Liver (tissue), 9 donors: Measurements from ENCODE around the gene C1QL4. TPM values are rescaled to one million over a fixed set of nuclear protein-coding genes. Genes with fewer than 3 reads are reported as not detected.

Source experiments
- DNase-seq: peaks from one replicate; pipeline ENCODE4 v3.0.0-alpha.2; 2017; ENCODE audit warnings: low spot score
- H3K27ac ChIP-seq, 2 donors: one replicate each; pipeline ENCODE4 v1.7.0; 2013; ENCODE audit warnings: inconsistent platforms in 2 of 2, low read length in 2 of 2, control low read depth in 1 of 2, low read depth in 1 of 2, mild to moderate bottlenecking in 1 of 2
- H3K27me3 ChIP-seq, 4 donors: one replicate each; pipeline versions ENCODE4 v1.6.1 to v1.7.0; 2013; ENCODE audit warnings: low read length in 3 of 4, inconsistent platforms in 1 of 4, mild to moderate bottlenecking in 1 of 4, moderate library complexity in 1 of 4; ENCODE audit not compliant: control insufficient read depth in 4 of 4, insufficient read depth in 4 of 4
- H3K36me3 ChIP-seq, 4 donors: one replicate each; pipeline versions ENCODE4 v1.6.1 to v1.7.0; 2013; ENCODE audit warnings: low read length in 3 of 4, mild to moderate bottlenecking in 3 of 4, low read depth in 1 of 4, moderate library complexity in 1 of 4; ENCODE audit not compliant: control insufficient read depth in 4 of 4, insufficient read depth in 3 of 4
- H3K4me1 ChIP-seq, 4 donors: one replicate each; pipeline versions ENCODE4 v1.6.1 to v1.7.0; 2013; ENCODE audit warnings: low read length in 3 of 4, mild to moderate bottlenecking in 3 of 4, moderate library complexity in 1 of 4; ENCODE audit not compliant: control insufficient read depth in 4 of 4, insufficient read depth in 4 of 4
- H3K4me3 ChIP-seq, 3 donors: one replicate each; pipeline versions ENCODE4 v1.6.1 to v1.7.0; 2013; ENCODE audit warnings: low read length in 3 of 3, control low read depth in 1 of 3, low read depth in 1 of 3, mild to moderate bottlenecking in 1 of 3
- H3K9ac ChIP-seq, 2 donors: one replicate each; pipeline ENCODE4 v1.7.0; 2013; ENCODE audit warnings: low read length in 2 of 2, mild to moderate bottlenecking in 2 of 2, moderate library complexity in 2 of 2, control low read depth in 1 of 2, low read depth in 1 of 2
- H3K9me3 ChIP-seq, 4 donors: one replicate each; pipeline versions ENCODE4 v1.6.1 to v1.7.0; 2013; ENCODE audit warnings: low read length in 3 of 4; ENCODE audit not compliant: control insufficient read depth in 4 of 4
- EGR1 ChIP-seq, 2 donors: IDR thresholded peaks; 2 replicates each; pipeline ENCODE4 v1.6.1; 2016 to 2018; ENCODE audit warnings: antibody characterized with exemption in 2 of 2, low read depth in 2 of 2
- FOXA1 ChIP-seq: IDR thresholded peaks from 2 replicates; pipeline ENCODE4 v1.6.1; 2016; ENCODE audit warnings: antibody characterized with exemption
- FOXA2 ChIP-seq: IDR thresholded peaks from 2 replicates; pipeline ENCODE4 v1.6.1; 2016; ENCODE audit warnings: antibody characterized with exemption
- GABPA ChIP-seq, 2 donors: IDR thresholded peaks in 1 of 2; conservative IDR thresholded peaks in 1 of 2; 2 replicates each; pipeline ENCODE4 v1.6.1; 2016; ENCODE audit warnings: antibody characterized with exemption in 2 of 2, mild to moderate bottlenecking in 1 of 2, moderate library complexity in 1 of 2
- HNF4A ChIP-seq, 2 donors: conservative IDR thresholded peaks; 2 replicates each; pipeline ENCODE4 v1.6.1; 2016; ENCODE audit warnings: antibody characterized with exemption in 2 of 2, mild to moderate bottlenecking in 2 of 2
- HNF4G ChIP-seq: IDR thresholded peaks from 2 replicates; pipeline ENCODE4 v1.6.1; 2016; ENCODE audit warnings: antibody characterized with exemption
- JUND ChIP-seq, 2 donors: IDR thresholded peaks; 2 replicates each; pipeline ENCODE4 v1.6.1; 2016; ENCODE audit warnings: antibody characterized with exemption in 2 of 2
- NR2F2 ChIP-seq: IDR thresholded peaks from 2 replicates; pipeline ENCODE4 v1.6.1; 2016; ENCODE audit warnings: antibody characterized with exemption
- RAD21 ChIP-seq, 2 donors: IDR thresholded peaks; 2 replicates each; pipeline ENCODE4 v1.6.1; 2016; ENCODE audit warnings: antibody characterized with exemption in 2 of 2, mild to moderate bottlenecking in 2 of 2
- RXRA ChIP-seq, 2 donors: IDR thresholded peaks; 2 replicates each; pipeline ENCODE4 v1.6.1; 2017 to 2018; ENCODE audit warnings: antibody characterized with exemption in 2 of 2, mild to moderate bottlenecking in 1 of 2
- TAF1 ChIP-seq: conservative IDR thresholded peaks from 2 replicates; pipeline ENCODE4 v1.6.1; 2016; ENCODE audit warnings: antibody characterized with exemption, mild to moderate bottlenecking
- YY1 ChIP-seq: IDR thresholded peaks from 2 replicates; pipeline ENCODE4 v1.6.1; 2016; ENCODE audit warnings: antibody characterized with exemption, mild to moderate bottlenecking
- WGBS: extraction: QIAGEN DNeasy Blood & Tissue Kit; methylation state at CpG from one replicate; pipeline ENCODE4 v1.1.7; 2013; 5-methylcytosine and 5-hydroxymethylcytosine counted together
- polyA plus RNA-seq, 2 donors: library from polyadenylated mRNA; stranded (reverse) in 1 of 2; unstranded in 1 of 2; fragments of 200-250 nt in 1 of 2; fragments of >200 nt in 1 of 2; fragmentation: Nextera tagmentation in 1 of 2; extraction: Ambion mirVana in 1 of 2; gene quantifications; one replicate each; pipeline versions ENCODE4 v1.2.1 to v1.2.3, GENCODE V29; 2013 to 2015
- total RNA-seq, 2 donors: library from RNA; depleted of rRNA; stranded (reverse); fragments of >200 nt; gene quantifications; one replicate each; pipeline ENCODE4 v1.2.3, GENCODE V29; 2014
- TF ChIP-seq, protein P1 (sequence below): fragments of 150-350 bp; IDR thresholded peaks from 2 replicates; pipeline ENCODE4 v1.5.1; 2017; ENCODE audit warnings: improper control_type of control experiment, low read depth, low read length; ENCODE audit not compliant: missing input control
- TF ChIP-seq, protein P2 (sequence below): IDR thresholded peaks from 2 replicates; pipeline ENCODE4 v1.6.1; 2016; ENCODE audit warnings: antibody characterized with exemption
- TF ChIP-seq, protein P3 (sequence below): IDR thresholded peaks from 2 replicates; pipeline ENCODE4 v1.6.1; 2016; ENCODE audit warnings: antibody characterized with exemption
- TF ChIP-seq, protein P4 (sequence below): IDR thresholded peaks from 2 replicates; pipeline ENCODE4 v1.6.1; 2016; ENCODE audit warnings: antibody characterized with exemption, mild to moderate bottlenecking
- TF ChIP-seq, protein P5 (sequence below): IDR thresholded peaks from 2 replicates; pipeline ENCODE4 v1.6.1; 2016; ENCODE audit warnings: antibody characterized with exemption
- donor health status: healthy.
- donor health status: healthy.
- donor health status: healthy.
- donor health status: healthy.
- donor health status: healthy.

Gene C1QL4
- total and polyA plus RNA-seq, 4 donors, result not detected

DNA sequence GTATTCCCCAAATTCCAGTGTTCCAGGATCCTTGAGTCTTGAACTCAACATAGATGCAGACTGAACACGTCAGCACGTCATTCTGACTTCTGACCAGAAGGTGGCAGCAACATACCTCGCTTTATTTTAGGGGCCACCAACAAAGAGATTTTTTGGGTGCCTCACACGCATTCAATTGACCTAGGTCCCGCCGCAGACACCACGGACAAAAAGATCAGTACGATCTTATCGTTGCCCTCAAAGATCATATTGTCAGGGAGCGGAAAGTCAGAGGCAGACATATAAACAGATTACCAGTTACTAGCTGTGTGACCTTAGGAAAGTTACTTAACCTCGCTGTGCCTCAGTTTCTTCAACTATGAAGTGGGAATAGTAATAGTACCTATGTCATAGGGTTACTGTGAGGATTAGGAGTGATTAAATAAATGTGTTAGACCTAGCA lies 48.6 kb downstream of the C1QL4 start:
- H3K9me3 ChIP-seq, result no peaks in the 10 kb centered on the region
- no peaks in the 10 kb centered on the region for H3K36me3 ChIP-seq
- no peak for TF ChIP-seq GABPA (IDR thresholded peaks at IDR 0.05 in 1 of 2, conservative IDR thresholded peaks at IDR 0.05 in 1 of 2)
- no peak for TF ChIP-seq HNF4G
- no peak for TF ChIP-seq YY1
- no peak for TF ChIP-seq RXRA (IDR thresholded peaks at IDR 0.05)
- TF ChIP-seq RAD21 (IDR thresholded peaks at IDR 0.05), result peak; percentile 83 to 85
- TF ChIP-seq JUND (IDR thresholded peaks at IDR 0.05), result no peak
- TF ChIP-seq, protein P1, sequence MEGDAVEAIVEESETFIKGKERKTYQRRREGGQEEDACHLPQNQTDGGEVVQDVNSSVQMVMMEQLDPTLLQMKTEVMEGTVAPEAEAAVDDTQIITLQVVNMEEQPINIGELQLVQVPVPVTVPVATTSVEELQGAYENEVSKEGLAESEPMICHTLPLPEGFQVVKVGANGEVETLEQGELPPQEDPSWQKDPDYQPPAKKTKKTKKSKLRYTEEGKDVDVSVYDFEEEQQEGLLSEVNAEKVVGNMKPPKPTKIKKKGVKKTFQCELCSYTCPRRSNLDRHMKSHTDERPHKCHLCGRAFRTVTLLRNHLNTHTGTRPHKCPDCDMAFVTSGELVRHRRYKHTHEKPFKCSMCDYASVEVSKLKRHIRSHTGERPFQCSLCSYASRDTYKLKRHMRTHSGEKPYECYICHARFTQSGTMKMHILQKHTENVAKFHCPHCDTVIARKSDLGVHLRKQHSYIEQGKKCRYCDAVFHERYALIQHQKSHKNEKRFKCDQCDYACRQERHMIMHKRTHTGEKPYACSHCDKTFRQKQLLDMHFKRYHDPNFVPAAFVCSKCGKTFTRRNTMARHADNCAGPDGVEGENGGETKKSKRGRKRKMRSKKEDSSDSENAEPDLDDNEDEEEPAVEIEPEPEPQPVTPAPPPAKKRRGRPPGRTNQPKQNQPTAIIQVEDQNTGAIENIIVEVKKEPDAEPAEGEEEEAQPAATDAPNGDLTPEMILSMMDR, result peak; percentile 90
- 7% methylated on average over 11 of the region's 11 CpGs for WGBS
- H3K4me1 ChIP-seq, result no peaks in the 10 kb centered on the region
- H3K27me3 ChIP-seq, result peaks cover 0 to 3% (median 0%) of the 10 kb centered on the region in 4 donors
- no peak overlapping the region for H3K9ac ChIP-seq
- no peak overlapping the region for H3K4me3 ChIP-seq
- DNase-seq, result peak; percentile 67
- no peak overlapping the region for H3K27ac ChIP-seq

DNA sequence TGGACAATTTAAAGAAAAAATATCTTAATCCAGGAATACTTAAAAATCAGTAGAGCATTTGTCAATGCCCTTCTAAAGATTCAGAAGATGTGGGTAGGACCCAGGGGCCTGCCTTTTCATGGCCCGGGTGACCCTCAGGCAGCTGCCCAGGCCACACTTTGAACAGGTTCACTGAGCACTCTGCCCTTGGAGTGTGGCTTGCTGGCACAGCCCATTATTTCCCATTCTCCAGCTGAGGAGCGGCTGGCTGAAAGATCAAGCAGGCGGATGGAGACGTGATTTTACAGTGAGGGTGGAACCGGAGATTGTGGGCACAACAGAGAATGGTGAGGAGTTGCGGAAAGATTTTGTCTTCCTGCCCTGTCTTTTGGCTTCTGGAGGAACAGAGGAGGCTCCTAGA lies 49.1 kb downstream of the C1QL4 start:
- Histone ChIP-seq H3K27ac (no peak overlapping the region), H3K9ac (no peak overlapping the region), H3K4me1 (no peaks in the 10 kb centered on the region), H3K27me3 (peaks cover 0 to 3% (median 0%) of the 10 kb centered on the region in 4 donors), H3K36me3 (no peaks in the 10 kb centered on the region), H3K4me3 (no peak overlapping the region), H3K9me3 (no peaks in the 10 kb centered on the region)
- 43% methylated on average over 6 of the region's 6 CpGs for WGBS
- no peak for DNase-seq
- no peak for TF ChIP-seq TAF1

DNA sequence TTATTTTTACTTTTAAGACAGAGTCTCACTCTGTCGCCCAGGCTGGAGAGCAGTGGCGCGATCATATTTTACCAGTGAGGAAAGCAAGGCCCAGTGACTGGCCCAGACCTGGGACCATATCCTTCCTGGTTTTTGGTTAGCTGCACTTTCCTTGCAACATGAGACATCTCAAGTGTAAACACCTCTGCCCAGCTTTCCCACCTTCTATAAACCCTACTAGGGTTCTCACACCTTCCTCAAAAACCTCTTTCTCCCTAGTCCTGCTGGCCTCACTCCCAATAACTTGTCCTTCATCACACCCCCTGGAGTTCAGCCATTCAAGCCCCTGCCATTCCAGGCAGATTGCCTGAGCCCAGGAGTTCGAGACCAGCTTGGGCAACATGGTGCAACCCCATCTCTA lies 52.3 kb downstream of the C1QL4 start:
- peaks cover 0 to 6% (median 0%) of the 10 kb centered on the region in 4 donors for H3K27me3 ChIP-seq
- no peak overlapping the region for H3K9ac ChIP-seq
- no peaks in the 10 kb centered on the region for H3K36me3 ChIP-seq
- no peaks in the 10 kb centered on the region for H3K4me1 ChIP-seq
- H3K9me3 ChIP-seq, result no peaks in the 10 kb centered on the region
- no peak overlapping the region for H3K27ac ChIP-seq
- 90% methylated on average over 4 of the region's 4 CpGs for WGBS
- H3K4me3 ChIP-seq, result no peak overlapping the region
- no peak for TF ChIP-seq TAF1
- TF ChIP-seq, protein P2, sequence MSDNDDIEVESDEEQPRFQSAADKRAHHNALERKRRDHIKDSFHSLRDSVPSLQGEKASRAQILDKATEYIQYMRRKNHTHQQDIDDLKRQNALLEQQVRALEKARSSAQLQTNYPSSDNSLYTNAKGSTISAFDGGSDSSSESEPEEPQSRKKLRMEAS, result no peak
- TF ChIP-seq NR2F2, result no peak
- no peak for TF ChIP-seq YY1
- TF ChIP-seq GABPA (IDR thresholded peaks at IDR 0.05 in 1 of 2, conservative IDR thresholded peaks at IDR 0.05 in 1 of 2), result no peak
- TF ChIP-seq FOXA2, result no peak
- no peak for TF ChIP-seq FOXA1
- no peak for TF ChIP-seq HNF4G
- TF ChIP-seq, protein P3, sequence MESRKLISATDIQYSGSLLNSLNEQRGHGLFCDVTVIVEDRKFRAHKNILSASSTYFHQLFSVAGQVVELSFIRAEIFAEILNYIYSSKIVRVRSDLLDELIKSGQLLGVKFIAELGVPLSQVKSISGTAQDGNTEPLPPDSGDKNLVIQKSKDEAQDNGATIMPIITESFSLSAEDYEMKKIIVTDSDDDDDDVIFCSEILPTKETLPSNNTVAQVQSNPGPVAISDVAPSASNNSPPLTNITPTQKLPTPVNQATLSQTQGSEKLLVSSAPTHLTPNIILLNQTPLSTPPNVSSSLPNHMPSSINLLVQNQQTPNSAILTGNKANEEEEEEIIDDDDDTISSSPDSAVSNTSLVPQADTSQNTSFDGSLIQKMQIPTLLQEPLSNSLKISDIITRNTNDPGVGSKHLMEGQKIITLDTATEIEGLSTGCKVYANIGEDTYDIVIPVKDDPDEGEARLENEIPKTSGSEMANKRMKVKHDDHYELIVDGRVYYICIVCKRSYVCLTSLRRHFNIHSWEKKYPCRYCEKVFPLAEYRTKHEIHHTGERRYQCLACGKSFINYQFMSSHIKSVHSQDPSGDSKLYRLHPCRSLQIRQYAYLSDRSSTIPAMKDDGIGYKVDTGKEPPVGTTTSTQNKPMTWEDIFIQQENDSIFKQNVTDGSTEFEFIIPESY, result no peak
- no peak for TF ChIP-seq RAD21 (IDR thresholded peaks at IDR 0.05)
- no peak for TF ChIP-seq JUND (IDR thresholded peaks at IDR 0.05)
- TF ChIP-seq, protein P4, sequence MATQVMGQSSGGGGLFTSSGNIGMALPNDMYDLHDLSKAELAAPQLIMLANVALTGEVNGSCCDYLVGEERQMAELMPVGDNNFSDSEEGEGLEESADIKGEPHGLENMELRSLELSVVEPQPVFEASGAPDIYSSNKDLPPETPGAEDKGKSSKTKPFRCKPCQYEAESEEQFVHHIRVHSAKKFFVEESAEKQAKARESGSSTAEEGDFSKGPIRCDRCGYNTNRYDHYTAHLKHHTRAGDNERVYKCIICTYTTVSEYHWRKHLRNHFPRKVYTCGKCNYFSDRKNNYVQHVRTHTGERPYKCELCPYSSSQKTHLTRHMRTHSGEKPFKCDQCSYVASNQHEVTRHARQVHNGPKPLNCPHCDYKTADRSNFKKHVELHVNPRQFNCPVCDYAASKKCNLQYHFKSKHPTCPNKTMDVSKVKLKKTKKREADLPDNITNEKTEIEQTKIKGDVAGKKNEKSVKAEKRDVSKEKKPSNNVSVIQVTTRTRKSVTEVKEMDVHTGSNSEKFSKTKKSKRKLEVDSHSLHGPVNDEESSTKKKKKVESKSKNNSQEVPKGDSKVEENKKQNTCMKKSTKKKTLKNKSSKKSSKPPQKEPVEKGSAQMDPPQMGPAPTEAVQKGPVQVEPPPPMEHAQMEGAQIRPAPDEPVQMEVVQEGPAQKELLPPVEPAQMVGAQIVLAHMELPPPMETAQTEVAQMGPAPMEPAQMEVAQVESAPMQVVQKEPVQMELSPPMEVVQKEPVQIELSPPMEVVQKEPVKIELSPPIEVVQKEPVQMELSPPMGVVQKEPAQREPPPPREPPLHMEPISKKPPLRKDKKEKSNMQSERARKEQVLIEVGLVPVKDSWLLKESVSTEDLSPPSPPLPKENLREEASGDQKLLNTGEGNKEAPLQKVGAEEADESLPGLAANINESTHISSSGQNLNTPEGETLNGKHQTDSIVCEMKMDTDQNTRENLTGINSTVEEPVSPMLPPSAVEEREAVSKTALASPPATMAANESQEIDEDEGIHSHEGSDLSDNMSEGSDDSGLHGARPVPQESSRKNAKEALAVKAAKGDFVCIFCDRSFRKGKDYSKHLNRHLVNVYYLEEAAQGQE, result no peak
- TF ChIP-seq, protein P5, sequence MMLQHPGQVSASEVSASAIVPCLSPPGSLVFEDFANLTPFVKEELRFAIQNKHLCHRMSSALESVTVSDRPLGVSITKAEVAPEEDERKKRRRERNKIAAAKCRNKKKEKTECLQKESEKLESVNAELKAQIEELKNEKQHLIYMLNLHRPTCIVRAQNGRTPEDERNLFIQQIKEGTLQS, result no peak
- TF ChIP-seq RXRA (IDR thresholded peaks at IDR 0.05), result no peak
- TF ChIP-seq HNF4A (conservative IDR thresholded peaks at IDR 0.05), result no peak
- no peak for TF ChIP-seq EGR1 (IDR thresholded peaks at IDR 0.05; ENCODE audit: low read depth in 2 of 2)
- no peak for DNase-seq
